ENCODE measurements around the gene IL11.
"Not testable (repeated sequence)": the region's sequence is repeated elsewhere in the genome, so short reads cannot be mapped to it uniquely, and the experiment has no call there.

Gene IL11

DNA sequence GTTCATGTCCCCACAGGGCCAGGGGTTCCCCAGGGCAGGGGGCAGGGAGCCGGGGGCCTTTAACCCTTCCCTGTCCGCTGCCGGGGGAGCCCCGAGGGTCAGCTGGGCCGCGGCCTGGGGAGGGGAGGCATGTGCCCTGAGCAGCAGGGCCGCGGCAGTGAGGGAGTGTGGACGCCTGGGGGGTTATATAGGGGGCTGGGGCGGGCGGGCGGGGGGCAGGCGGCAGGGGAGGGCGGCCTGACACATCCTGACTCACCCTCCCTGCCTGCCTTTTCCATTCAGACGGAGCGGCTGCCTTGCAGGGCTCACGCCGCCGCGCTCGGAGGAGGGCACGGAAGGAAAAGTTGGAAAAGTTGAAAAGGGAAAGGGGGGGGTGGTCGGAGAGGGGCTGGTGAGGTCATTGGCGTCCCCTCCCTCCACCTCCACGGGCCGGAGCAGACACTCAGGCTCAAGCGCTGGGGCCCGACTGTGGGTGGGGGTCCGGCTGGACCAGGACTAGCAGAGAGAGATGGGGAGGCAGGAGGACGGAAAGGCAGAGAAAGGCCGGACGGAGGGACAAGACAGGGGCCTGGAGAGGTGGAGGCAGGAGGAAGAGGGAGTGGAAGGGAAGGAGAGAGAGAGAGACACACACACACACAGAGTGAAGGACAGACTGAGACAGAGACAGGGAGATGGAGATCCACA lies at the start of gene IL11:
Gene IL11, minus strand, starts transcription at position 159 of the 684 bp plus-strand sequence. Its CDS starts 153 bp downstream, at position 6.
- no peak for DNase-seq

- DNase-seq, result no peak
These were observed 49.5 kb upstream of the IL11 start for GRCh38 chr19:55419624-55420236.

GRCh38 chr19:55419103-55419502 lies 48.8 kb upstream of the IL11 start:
- DNase-seq, result no peak

GRCh38 chr19:55418185-55418584 lies 47.9 kb upstream of the IL11 start:
- peak; percentile 26 for DNase-seq

- DNase-seq, result no peak
These were observed 39.9 kb upstream of the IL11 start for GRCh38 chr19:55410168-55410567.

DNA sequence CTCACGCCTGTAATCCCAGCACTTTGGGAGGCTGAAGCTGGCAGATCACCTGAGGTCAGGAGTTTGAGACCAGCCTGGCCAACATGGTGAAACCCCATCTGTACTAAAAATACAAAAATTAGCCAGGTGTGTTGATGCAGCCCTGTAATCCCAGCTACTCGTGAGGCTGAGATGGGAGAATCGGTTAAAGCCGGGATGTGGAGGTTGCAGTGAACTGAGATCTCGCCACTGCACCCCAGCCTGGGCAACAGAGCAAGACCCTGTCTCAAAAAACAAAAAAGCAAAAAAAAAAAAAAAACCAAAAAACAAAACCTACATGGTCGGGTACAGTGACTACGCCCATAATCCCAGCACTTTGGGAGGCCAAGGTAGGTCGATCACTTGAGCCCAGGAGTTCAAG lies 38.9 kb upstream of the IL11 start:
- DNase-seq, result not testable (repeated sequence)

GRCh38 chr19:55408533-55408872 lies 38.2 kb upstream of the IL11 start:
- DNase-seq, result no peak

DNA sequence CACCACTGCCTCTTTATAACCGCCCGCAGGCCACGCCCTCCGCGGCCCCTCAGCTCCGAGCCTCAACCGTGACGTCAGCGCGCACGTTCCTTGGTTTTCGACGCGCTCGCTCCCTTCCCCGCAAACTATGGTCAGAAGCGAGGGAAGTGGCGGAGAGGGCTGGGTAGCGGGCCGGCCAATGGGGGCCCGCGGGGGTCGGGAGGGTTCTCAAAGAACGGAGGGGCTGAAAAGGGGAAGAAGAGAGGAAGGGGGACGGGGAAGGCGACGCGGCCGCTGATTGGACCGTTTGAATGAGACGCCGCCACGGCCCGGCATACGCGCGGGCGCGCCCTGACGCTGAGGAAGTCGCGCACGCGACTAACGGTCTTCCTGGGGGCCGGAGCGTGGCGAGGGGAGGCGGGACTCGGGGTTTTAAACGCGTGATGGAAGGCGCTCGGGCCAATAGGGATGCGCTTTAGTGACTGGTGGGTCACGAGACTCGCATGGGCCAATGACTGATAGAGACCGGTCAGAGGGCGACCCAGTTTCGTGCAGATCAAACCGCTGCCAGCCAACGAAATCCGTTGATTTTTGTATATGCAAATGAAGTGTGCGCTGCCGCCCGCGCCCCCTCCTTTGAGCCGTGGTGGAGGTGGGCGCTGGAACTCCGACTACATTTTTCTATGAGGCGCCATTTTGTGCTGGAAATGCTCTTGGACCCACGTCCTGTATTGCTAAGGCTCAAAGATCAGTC lies 37.7 kb upstream of the IL11 start:
- peak; percentile 98 for DNase-seq

GRCh38 chr19:55407550-55407799 lies 37.2 kb upstream of the IL11 start, which contains the start of gene UBE2S:
TSS of gene UBE2S (minus strand) at chr19:55407788. CDS start at chr19:55407589, 199 bp downstream.
- not testable (repeated sequence) for DNase-seq

DNA sequence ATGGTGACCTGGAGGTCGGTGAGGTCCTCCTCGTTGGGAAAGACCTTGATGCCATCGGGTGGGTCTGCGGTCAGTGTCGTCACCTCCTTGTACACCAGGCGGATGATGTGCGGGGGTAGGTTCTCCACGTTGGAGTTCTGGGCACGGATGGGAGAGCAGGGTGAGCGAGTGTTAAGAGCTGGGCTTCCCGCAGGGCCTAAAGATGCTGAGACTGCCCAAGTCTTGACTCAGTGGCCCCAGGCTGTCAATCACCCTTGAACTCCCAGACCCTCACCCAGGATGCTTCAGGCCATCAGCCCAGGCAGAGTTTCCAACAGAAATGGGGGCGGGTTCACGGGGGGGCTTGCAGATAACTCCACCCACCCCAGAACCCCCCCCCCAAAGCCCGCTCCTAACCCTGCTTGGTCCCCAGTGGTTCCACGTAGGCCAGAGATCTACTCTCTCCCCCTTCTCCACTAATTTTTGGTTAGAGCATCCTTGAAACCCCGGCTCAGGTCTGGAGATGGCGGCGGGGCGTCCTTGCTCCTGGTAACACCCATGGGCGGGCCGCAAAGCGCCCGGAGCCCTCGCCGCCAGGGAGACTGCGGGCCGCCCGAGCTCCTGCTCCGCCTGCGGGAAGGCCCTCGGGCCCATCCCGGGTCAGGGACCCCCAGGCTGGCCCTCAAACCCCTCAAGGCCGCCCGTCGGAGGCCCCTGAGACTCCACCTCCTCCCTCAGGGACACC lies 36.7 kb upstream of the IL11 start:
- no peak for DNase-seq

GRCh38 chr19:55406091-55406825 lies 36.0 kb upstream of the IL11 start:
- DNase-seq, result no peak

DNA sequence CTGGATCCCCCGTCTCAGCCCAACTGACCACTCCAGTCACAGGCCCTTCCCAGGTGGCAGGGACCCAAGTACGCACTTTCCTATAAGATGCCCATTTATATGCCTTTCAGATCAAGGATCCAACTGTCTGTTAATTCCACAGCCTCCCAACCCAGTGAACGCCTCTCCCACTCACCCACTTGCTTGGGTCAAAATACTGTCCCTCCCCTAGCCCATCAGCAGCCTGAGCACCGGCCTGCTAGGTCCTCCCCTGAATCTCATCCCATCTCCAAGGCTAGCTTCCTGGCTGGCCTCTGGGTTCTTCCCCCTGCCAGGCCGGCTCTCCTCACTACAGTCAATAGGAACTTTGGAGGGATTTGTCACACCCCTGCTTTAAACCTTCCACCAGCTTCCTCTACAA lies 35.4 kb upstream of the IL11 start:
- no peak for DNase-seq

GRCh38 chr19:55402509-55402908 lies 32.2 kb upstream of the IL11 start:
- no peak for DNase-seq

GRCh38 chr19:55401390-55401789 lies 31.1 kb upstream of the IL11 start:
- DNase-seq, result not testable (repeated sequence)

DNA sequence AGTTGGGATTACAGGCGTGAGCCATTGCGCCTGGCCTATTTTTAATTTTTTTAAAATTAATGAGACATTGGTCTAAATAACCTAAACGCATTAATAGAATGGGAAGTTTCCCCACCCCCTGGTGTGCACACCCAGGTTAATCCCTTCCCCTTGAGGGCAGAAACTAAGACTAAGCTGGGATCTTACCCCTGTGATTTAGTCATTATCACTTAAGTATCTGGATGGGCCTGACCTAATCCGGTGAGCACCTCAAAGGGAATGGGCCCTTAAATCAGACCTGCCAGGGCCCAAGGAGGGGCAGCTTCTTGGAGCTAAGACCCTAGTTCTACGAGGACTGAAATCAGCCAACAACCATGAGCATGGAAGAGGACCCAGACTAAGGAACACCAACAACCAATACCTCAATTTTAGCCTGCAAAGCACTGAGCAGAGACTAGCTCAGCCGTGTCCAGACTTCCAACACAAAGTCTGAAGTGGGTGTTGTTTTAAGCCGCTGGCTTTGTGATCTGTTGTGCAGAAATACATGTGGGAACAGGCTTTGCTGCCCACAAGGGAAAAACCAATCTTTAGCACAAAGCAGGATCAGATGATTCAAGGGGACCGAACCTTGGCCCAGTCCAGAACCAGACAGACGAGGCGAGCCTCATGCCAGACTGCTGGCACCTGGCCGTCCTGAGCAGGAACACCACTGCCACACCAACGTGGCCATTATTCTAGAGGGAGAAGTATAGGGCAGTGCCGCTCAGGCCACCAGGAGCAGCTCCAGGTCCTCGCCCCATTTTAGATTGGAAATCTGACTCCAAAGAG lies 30.2 kb upstream of the IL11 start:
- no peak for DNase-seq

GRCh38 chr19:55398200-55398925 lies 28.1 kb upstream of the IL11 start:
- DNase-seq, result no peak

- DNase-seq, result no peak
These were observed 22.8 kb upstream of the IL11 start for GRCh38 chr19:55392820-55393761.

- no peak for DNase-seq
These were observed 21.7 kb upstream of the IL11 start for GRCh38 chr19:55391702-55392615.

GRCh38 chr19:55391191-55391670 lies 21.0 kb upstream of the IL11 start:
- no peak for DNase-seq

All from DMS 273 treated with DMSO at 0.1 percent for 48 hours (cell line).